Urothelium cell line (cell line): Measurements from ENCODE around the gene RBM45.

Source experiments
- DNase-seq: peaks from one replicate; pipeline ENCODE4 v3.0.0; 2011; ENCODE audit warnings: low spot score, mixed read lengths
- FAIRE-seq: peaks from 2 replicates; lab custom pipeline; 2011; peaks lifted over from hg19 to GRCh38; lab: Jason Lieb, UNC

The RBM45 gene

DNA sequence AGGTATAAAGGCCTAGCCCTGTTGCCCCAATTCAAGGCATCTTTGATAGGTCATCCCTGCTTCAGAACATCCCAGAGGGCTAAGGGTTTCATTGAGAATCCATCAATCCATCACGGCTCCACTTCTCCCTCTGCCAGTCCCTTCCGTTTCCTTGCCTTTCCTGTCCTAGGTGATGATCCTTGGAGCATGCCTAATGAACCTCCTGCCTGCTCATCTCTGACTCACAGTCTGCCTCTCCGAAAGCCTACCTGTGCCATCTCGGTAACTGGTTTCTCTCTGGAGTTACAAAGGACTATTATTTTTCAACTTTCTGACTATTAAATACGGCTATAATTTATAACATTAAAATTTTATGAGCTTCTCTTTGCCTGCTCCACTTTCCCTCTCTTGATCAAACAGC is 45.3 kb downstream of the RBM45 start:
- FAIRE-seq (no peak), DNase-seq (no peak)

DNA sequence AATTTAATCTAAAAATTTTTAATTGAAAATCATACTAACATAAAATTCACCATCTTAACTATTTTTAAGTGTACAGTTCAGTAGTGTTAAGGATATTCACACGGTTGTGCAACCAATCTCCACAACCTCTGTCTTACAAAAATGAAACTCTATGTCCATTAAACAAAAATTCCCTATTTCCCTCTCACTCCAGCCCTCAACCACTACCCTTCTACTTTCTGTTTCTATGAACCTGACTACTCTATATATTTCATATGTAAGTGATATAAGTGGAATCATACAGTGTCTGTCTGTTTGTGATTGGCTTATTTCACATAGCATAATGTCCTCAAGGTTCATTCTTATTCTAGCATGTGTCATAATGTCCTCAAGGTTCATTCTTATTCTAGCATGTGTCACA is 47.7 kb downstream of the RBM45 start:
- DNase-seq: no peak
- FAIRE-seq: no peak

DNA sequence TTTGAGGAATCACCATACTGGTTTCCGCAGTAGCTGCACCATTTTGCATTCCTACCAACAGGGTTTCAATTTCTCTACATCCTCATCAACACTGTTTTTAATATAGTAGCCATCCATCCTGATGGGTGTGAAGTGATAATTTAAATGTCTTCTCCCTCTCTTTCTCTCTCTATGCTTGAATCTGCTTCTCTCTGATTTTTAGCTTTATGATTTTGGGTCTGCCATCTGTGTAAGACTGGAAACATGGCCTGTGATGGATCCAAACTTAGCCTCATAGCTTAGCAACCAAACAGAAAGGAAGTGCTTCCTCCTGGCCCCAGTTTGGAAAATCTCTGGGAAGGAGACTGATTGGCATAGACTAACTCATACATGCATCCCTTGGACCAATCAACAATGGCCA is 48.4 kb downstream of the RBM45 start:
- FAIRE-seq: no peak
- DNase-seq: no peak

DNA sequence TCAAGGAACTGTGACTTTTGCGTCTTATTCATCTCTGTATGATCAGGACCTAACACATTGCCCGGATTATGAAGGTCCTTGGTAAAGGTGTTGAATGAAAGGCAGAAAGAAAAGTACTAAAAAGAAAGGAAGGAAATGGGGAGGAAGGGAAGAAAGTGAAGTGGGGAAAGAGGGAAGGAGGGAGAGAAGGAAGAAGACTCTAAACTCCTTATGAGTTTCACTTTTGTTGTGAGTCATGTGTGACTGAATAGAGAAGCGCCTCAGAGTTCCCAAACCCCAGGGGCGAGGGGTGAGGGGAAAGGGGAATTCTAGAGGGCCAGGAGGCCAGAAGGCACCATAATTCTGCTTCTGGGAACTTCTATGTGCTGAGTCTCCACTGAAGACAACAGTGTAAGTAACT is 51.2 kb downstream of the RBM45 start:
- DNase-seq: no peak
- FAIRE-seq: no peak

DNA sequence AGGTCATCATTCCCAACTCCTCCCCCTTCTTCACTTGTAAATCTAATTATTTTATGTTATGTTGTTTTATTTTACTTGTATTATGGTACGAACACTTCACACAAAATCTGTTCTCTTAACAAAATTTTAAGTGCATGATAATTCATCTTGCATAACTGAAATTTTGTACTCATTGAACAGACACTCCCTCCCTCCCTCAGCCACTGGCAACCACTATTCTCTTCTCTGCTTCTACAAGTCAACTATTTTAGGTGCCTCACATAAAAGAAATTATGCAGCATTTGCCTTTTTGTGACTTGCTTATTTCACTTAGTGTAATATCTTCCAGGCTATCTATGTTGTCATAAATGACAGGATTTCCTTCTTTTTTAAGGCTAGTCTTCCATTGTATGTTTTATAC is 51.7 kb downstream of the RBM45 start:
- no peak for FAIRE-seq

DNA sequence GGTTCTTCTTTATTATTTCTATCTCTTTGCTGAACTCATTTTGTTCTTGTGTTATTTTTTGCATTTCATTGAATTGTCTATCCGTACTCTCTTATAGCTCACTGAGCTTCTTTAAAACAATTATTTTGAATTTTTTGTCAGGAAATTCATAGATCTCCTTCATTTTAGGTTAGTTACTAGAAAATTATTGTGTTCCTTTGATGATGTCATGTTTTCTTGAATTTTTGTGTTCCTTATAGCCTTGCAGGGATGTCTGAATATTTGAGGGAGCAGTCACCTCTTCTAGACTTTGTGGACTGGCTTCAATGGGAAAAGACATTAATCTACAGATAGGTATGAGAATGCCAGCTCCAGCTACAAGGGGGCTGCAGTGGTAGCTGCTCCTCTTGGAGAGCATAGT is 61.4 kb downstream of the RBM45 start:
- DNase-seq (no peak), FAIRE-seq (no peak)

More for the DNA sequence above, 51.7 kb downstream of the RBM45 start:
- no peak for DNase-seq

DNA sequence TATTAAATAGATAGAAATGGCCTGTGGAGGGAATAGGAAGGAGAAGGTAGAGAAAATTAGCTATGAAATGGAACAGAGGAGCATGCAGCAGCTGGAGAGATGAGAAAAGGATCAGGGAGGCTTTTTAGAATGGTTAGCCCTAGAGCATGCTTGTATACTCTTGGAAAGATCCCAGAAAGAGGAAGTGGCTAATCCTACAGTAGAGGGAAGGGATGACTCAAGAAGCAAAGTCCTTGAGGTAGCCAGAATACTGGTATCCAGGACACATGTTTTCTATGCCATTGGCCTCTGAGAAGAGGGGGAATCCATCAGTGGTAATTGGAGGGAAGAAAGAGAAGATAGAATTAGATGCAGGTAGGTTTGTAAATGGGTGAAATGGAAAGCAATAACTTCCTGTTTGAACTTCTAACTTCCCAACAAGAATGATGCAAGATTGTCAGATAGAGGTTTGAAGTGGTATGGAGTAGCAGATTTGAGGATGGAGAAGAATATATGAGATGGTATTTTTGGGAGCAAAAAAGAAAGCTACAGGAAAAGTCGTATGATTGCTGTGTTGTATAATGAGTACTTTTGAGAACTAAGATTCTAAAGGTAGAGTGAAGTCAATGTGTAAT is 64.9 kb downstream of the RBM45 start:
- FAIRE-seq: no peak
- DNase-seq: no peak
